ENCODE measurements around the gene CLDN4.

GRCh38 chr7:73811760-73812168 lies 19.0 kb upstream of the CLDN4 start:
- TF ChIP-seq YY1 (IDR thresholded peaks at IDR 0.05; ENCODE audit: insufficient read depth, insufficient read length) (no peak), ZNF274 (IDR thresholded peaks at IDR 0.05; ENCODE audit: low read depth, low read length) (no peak)
